Heart left ventricle (tissue), 13 donors: ENCODE measurements around the gene TMEM33.

Experiments used
- POLR2A ChIP-seq, 2 donors: fragments of 450-650 bp; IDR thresholded peaks; one replicate each; pipeline ENCODE4 v1.6.1; 2017; ENCODE audit warnings: antibody characterized with exemption in 2 of 2, mild to moderate bottlenecking in 2 of 2, moderate library complexity in 2 of 2
- TF ChIP-seq, protein P1 (sequence below), 12 donors: fragments of 200-600 bp; sonication (generic) in 4 of 12; IDR thresholded peaks; one replicate each; pipeline versions ENCODE4 v1.5.0 to v1.8.0; 2018 to 2022; ENCODE audit warnings: antibody characterized with exemption in 12 of 12, mild to moderate bottlenecking in 5 of 12
- donor health status: ischemic (EF 13 %, LVEDD 7.1; RV severe dilation, severe dysfunction).
- donor health status: DM: no; HTN: yes; CAD: no.
- donor health status: DM: no; HTN: no; CAD: no.
- donor health status: ischemic (EF 25% LVEDD 6.9; RV normal size, moderate dysfunction).
- donor health status: ischemic (EF 25% LVEDD 5.7; RV mildly dilated, moderate dysfunction).
- donor health status: ischemic (EF 35%, LVEDD 5.7; RV mildly dilated, moderate dysfunction).
- donor health status: nonischemic (EF 11% LVEDD 7.7; RV severe dilation, severe dysfunction).
- donor health status: DM: yes; HTN: yes; CAD: no.
- donor health status: PGD.
- donor health status: ischemic (EF 29% LVEDD 5.4; RV normal size, mild dysfunction).
- donor health status: nonischemic (EF 23%, LVEDD 6.1; RV moderate dilation, normal function).

DNA sequence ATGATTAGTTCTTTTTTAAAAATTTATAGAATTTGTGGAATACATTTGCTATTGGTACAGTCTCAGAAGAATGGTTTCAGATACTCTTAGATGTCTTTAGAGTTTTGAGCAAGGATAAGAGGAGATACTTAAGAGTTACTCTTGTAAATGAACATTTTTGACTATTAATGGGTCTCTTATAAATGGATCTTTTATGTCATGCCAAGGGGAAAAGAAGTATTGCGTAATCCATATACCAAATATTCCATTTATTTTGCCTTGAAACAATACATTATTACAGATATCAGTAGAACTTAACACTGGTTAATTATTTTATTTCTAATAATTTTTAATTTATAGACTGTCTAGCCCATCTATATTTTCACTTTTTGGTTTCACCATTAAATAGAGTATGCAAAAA lies 29.2 kb downstream of the TMEM33 start:
- TF ChIP-seq, protein P1, sequence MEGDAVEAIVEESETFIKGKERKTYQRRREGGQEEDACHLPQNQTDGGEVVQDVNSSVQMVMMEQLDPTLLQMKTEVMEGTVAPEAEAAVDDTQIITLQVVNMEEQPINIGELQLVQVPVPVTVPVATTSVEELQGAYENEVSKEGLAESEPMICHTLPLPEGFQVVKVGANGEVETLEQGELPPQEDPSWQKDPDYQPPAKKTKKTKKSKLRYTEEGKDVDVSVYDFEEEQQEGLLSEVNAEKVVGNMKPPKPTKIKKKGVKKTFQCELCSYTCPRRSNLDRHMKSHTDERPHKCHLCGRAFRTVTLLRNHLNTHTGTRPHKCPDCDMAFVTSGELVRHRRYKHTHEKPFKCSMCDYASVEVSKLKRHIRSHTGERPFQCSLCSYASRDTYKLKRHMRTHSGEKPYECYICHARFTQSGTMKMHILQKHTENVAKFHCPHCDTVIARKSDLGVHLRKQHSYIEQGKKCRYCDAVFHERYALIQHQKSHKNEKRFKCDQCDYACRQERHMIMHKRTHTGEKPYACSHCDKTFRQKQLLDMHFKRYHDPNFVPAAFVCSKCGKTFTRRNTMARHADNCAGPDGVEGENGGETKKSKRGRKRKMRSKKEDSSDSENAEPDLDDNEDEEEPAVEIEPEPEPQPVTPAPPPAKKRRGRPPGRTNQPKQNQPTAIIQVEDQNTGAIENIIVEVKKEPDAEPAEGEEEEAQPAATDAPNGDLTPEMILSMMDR (IDR thresholded peaks at IDR 0.05): no peak
- TF ChIP-seq POLR2A (IDR thresholded peaks at IDR 0.05): no peak
